GM06990 (cell line): Measurements from ENCODE around the gene TRAF1.

Experiments
- DNase-seq: peaks from one replicate; pipeline ENCODE4 v3.0.0-alpha.2; 2011; ENCODE audit not compliant: insufficient read length; ENCODE audit errors: extremely low read depth
- H3K27me3 ChIP-seq: replicated peaks from 2 replicates; pipeline ENCODE4 v1.6.0; 2011; ENCODE audit warnings: low read length; ENCODE audit not compliant: control insufficient read depth, insufficient read depth
- H3K36me3 ChIP-seq: 2 replicates; pipeline ENCODE4 v1.5.1; 2011; ENCODE audit warnings: low read length; ENCODE audit not compliant: control insufficient read depth, insufficient read depth
- H3K4me3 ChIP-seq: replicated peaks from 2 replicates; pipeline ENCODE4 v1.5.1; 2011; ENCODE audit warnings: low read depth, mild to moderate bottlenecking, control low read depth, low read length
- TF ChIP-seq, protein P1 (sequence below): IDR thresholded peaks from 2 replicates; pipeline ENCODE4 v1.5.1; 2011; ENCODE audit warnings: low read length, control low read depth, mild to moderate bottlenecking, inconsistent platforms; ENCODE audit not compliant: insufficient read depth, poor library complexity, severe bottlenecking

TRAF1 gene

DNA sequence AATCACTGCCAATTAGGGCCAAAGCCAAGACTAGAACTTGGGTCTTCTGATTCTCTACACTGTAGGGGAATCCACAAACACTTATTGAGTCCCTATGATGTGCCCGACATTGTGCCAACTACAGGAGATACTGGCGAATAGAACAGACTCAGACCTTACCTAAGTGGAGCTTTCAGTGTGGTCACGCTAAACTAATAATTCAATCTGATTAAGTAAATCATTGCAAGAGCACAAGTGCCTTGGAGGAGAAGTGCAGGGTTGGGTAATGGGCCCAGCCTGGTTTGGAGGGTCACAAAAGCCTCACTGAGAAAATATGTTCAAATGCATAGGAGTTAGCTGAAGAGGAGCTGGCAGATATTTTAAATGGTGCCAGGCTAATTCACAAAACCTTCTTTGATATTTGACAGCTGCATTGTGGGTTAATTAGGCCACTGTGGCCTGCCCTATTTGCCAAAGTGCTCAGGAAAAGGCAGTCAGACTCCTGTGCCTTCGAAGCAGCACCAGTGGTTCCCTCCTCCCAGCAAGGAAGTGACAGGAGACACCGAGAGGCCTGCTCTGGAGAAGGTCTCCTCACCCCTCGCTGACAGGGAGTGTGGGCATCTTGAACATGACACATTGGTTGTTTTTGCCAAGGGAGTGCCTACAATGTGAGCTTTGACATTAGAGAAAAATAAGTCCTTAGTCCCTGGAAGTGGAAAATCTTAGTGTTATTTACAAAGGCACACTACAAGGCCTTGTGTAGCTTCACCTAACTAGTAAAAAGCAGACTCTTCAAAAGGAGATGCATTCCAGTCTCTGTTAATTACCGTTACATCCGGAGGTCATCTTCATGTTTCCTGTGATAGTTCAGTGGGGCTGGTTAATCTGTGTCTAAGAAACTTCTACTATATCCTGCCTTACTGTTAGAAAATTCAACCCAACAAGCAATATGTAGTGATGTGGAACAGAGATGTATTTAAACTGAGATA is 24.1 kb upstream of the TRAF1 start:
- Histone ChIP-seq H3K36me3 (no peaks in the 10 kb centered on the region), H3K27me3 (no peaks in the 10 kb centered on the region), H3K4me3 (no peak overlapping the region)
- TF ChIP-seq, protein P1, sequence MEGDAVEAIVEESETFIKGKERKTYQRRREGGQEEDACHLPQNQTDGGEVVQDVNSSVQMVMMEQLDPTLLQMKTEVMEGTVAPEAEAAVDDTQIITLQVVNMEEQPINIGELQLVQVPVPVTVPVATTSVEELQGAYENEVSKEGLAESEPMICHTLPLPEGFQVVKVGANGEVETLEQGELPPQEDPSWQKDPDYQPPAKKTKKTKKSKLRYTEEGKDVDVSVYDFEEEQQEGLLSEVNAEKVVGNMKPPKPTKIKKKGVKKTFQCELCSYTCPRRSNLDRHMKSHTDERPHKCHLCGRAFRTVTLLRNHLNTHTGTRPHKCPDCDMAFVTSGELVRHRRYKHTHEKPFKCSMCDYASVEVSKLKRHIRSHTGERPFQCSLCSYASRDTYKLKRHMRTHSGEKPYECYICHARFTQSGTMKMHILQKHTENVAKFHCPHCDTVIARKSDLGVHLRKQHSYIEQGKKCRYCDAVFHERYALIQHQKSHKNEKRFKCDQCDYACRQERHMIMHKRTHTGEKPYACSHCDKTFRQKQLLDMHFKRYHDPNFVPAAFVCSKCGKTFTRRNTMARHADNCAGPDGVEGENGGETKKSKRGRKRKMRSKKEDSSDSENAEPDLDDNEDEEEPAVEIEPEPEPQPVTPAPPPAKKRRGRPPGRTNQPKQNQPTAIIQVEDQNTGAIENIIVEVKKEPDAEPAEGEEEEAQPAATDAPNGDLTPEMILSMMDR: no peak
- no peak for DNase-seq

DNA sequence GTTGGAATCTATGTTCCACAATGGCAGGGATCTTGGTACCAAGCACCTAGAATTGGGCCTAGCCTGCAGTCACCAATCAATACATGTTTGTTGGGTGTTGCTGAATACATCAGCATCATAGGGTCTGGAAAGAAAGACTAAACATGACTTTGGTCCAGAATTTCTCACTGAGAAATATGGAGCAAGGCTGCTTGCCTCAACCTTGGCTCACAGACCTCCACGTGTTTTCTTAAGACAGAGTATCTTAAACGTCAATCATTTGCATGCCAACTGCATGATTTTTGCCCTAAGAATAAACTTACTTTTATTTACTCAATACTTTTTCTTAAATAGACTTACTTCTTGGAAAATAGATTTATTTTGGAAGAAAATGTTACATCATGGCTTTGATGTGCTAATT is 22.7 kb upstream of the TRAF1 start:
- DNase-seq: no peak
- TF ChIP-seq, protein P1: no peak
- Histone ChIP-seq H3K4me3 (no peak overlapping the region), H3K36me3 (no peaks in the 10 kb centered on the region), H3K27me3 (no peaks in the 10 kb centered on the region)

DNA sequence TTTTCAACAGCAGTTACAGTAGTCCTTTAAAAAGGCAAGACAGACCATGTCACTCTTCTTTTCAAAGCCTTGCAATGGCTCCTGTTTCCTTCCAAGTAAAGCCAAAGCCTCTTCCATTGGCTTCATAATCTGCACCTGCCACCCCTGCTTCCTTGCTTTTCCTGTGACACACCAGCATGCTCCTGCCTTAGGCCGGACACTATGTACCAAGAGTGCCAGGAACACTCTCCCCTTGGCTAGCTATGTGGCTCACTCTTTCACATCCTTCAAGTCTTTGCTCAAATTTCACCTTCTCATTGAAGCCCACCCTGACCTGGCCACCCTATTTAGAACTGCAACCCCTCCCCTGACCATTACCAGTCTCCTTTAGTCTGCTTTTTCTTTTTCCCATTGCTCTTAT is 22.2 kb upstream of the TRAF1 start:
- no peaks in the 10 kb centered on the region for H3K36me3 ChIP-seq
- no peak for DNase-seq
- H3K4me3 ChIP-seq: no peak overlapping the region
- TF ChIP-seq, protein P1: no peak
- H3K27me3 ChIP-seq: no peaks in the 10 kb centered on the region

DNA sequence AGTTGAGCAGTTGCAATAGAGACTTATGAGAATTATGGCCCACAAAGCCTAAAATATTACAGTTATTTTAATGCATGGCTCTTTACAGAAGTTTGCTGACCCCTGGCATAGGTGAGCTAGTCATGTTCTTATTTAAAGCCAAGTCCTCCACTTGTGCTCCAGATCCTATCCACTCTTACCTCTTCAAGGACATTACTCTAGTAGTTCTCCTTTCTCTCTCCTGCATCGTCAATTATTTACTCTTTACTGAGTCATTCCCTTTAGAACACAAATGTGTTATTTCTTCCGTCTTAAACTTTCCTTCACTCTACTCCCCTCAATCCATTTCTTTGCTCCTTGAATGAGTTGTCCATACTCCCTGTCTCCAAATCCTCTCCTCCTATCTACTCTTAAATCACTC is 20.6 kb upstream of the TRAF1 start:
- TF ChIP-seq, protein P1: no peak

DNA sequence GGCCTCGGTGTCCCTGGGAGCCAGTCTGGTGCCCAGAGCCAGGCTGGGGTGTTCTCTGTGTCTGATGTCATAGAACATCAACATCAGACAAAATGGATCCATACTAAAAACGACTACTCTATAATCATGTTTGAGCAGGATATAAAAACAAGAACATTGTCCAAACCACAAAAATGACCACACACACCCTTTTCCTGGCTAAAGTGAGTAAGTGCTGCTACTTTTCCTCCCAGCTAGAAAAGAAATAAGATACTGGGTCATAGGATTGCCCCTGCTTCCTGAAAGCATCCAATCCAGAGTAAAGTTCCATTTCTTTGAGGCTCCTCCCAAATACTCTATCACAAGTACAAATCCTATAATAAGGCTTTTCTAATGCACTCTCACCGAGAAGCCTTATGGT is 19.7 kb upstream of the TRAF1 start:
- Histone ChIP-seq H3K4me3 (no peak overlapping the region), H3K36me3 (no peaks in the 10 kb centered on the region), H3K27me3 (no peaks in the 10 kb centered on the region)
- DNase-seq: no peak
- TF ChIP-seq, protein P1: no peak

More for the DNA sequence above, 20.6 kb upstream of the TRAF1 start:
- no peak for DNase-seq
- Histone ChIP-seq H3K4me3 (no peak overlapping the region), H3K27me3 (no peaks in the 10 kb centered on the region), H3K36me3 (no peaks in the 10 kb centered on the region)
